KG1 (cell line): ENCODE data around the gene ENDOU.

Experiments used
- DNase-seq: peaks from one replicate; lab custom pipeline; 2025; lab: John Stamatoyannopoulos, UW

Gene ENDOU

GRCh38 chr12:47721431-47721973 is 3.8 kb downstream of the ENDOU start:
- no peak for DNase-seq

GRCh38 chr12:47718531-47718930 is 6.8 kb downstream of the ENDOU start:
- DNase-seq: no peak

DNA sequence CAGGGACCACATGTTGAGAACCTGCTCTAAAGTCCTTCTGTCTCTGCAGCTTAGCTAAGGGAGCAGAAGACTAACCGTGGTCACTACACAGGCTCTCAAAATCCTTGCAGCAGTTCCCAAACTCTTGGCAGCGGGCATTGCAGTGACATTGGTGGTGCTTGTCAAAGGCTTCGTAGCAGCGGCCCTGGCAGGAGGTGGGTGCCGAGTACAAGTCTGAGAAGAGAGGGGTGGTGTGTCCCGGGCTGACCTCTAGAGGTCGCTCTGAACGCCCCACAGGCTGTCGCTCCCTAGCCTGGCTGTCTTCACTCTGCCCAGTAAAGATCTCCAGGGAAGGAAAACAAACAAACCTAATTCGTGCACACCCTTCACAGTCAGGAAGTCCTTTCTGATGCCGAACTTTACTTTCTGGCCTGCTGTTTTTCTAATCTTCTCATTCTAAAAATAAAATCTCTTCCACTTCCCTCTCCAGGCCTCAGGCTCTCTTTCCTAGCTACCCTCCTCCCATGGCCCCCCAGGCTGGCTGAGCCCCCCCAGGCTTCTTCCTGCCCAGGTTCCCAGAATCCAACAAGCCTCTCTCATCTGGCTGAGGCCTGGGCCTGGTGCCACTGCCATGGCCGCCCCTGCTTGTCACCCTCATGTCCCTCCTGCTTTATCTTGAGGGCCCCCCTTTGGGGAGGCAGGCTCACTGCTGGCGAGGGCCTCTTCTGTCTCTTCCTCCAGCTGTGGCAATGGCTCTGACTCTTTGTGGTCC is 7.7 kb downstream of the ENDOU start:
- peak; percentile 44 for DNase-seq

GRCh38 chr12:47717046-47717442 is 8.2 kb downstream of the ENDOU start:
- no peak for DNase-seq

DNA sequence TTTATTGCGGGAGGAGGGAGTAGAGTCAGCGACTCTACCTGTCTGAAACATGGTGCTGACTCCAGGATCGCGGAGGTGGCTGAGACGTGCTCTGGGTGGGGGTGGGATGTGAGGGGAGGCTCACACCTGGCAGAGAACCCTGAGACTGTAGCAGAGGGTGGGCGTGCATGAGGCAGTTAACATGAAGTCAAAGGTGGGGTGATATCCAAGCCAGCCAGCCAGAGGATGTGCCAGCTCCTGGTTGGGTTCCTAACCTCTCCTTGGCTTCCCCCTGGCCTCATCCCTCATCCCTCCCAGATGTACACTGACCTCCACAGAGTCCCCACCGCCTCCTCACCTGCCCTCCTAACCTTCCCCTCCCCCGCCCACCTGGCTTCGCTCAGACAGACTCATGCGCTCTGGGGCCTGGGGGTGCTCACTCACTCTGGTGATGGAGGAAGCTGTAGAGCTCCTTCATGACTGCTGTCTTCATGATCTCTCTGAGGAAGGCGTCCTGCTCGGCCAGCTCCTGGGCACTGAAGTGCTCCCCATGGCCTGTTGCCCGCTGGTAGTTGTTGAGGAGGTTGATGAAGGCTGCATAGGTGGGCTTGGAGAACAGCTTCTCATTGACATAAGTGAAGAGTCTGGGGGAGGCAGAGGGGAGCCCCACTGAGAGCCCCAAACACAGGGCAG is 9.3 kb downstream of the ENDOU start:
- no peak for DNase-seq

DNA sequence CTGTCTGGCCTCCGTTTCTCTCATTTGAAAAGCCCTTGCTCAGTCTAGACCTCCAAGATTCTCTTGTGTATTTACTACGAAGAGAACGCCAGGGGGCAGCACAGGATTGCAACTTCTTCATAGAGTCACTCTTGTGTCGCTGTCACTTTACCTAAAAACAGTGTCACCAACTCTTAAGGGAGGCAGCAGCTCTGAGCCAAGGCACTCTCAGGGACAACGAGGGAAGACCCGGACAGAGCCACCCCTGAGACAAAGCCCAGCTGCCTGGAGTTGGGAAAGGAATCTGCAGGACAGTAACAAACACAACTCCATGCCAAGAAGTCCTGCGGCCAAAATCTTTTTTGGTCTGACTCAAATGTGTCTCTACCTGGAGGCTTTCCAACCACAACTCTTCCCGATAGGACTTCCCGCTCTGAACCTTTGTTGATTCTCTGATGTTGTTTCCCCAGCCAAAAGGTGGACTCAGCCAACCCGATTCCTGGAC is 9.9 kb downstream of the ENDOU start:
- DNase-seq: peak; percentile 79

GRCh38 chr12:47714826-47715386 is 10.4 kb downstream of the ENDOU start:
- no peak for DNase-seq

DNA sequence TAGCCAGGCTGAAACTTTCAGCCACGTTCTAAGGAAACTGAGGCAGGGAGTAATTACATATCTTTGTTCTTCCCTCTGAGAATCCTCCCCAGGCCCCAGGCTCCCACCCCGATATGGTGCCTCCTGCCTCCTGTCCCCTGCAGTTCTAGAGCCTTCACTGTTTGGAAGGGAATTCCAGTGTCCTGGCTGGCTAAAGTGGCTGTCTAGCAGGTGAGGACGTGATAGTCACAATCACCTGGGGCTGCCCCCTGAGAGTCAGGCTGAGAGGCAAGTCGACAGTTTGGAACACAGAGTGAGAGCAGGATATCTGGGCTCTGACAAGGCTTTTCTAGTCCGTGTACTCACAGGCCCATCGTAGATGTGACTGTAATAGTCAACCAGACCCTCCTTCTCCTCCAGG is 13.1 kb downstream of the ENDOU start:
- DNase-seq: no peak

- no peak for DNase-seq
Measured at GRCh38 chr12:47711448-47711847, 13.8 kb downstream of the ENDOU start.

GRCh38 chr12:47710278-47710677 is 15.0 kb downstream of the ENDOU start:
- no peak for DNase-seq

- DNase-seq: no peak
Measured at GRCh38 chr12:47709671-47710070, 15.6 kb downstream of the ENDOU start.

DNA sequence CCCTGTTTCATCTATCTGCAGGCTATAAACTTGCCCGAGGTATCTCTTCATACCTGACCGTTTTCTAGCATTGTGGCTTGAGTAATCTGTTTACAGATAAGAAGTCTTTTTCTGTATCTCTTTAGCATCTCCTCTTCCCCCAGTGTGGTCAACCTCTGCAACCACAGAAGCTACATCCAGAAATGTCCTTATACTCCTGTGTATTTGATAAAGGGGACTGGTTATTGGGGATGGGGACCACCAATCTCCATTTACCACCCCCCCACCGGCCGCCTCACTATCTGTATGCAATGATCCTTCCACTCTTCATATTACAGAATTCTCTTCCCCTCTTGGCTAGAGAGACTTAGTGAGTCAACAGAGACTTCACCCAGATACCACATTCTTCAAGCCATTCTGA is 16.1 kb downstream of the ENDOU start:
- DNase-seq: no peak

DNA sequence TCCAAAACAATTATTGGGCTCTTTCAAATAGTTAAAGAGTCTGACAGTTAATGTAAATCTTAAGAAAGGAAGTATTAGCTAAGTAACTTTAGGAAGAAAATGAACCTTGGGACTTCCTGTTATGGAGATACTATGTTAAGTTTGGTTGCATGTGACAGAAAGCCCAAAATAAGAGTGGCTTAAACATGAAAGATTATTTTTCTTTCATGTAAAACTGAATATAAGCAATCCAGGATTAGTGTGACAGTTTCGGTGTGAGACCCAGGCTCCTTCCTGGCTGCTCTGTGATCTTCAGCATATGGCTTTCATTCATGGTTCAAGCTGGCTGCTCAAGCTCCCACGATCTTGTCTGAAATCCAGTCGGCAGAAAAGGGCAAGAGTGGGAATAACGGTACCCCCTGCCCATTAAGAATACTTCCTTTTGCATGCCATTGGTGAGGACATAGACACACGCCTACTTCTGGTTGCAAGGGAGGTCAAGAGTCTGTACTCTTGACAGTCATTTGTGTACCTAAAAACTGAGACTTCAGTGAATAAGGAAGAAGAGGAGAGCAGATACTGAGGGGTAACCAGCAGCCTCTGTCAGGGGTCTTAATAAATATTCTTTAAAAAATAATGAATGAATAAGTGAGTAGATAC is 17.3 kb downstream of the ENDOU start:
- DNase-seq: peak; percentile 10

DNA sequence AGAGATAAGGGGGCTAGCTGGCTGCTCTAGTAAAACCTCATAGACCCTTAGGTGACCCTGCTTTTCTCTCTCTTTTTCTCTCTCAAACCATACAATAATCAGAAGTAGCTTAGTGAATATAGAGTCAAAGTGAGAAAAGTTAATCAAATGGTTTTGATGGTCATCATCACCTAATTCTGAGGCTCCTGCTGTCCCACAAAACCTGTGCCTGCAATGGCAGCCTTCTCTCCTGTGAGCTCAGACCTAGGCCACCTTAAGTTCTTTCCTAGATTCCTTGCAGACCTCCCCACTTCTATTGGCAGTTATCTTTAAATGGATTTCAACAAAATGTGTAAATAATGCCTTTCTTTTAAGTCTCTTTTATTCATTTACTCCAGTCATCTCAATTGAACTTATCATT is 17.9 kb downstream of the ENDOU start:
- no peak for DNase-seq

GRCh38 chr12:47705566-47706425 is 19.5 kb downstream of the ENDOU start, which contains the start of gene RPAP3:
Gene RPAP3 (minus strand): TSS chr12:47706030. CDS start chr12:47702840, 3,190 bp downstream.
- DNase-seq: peak; percentile 90

DNA sequence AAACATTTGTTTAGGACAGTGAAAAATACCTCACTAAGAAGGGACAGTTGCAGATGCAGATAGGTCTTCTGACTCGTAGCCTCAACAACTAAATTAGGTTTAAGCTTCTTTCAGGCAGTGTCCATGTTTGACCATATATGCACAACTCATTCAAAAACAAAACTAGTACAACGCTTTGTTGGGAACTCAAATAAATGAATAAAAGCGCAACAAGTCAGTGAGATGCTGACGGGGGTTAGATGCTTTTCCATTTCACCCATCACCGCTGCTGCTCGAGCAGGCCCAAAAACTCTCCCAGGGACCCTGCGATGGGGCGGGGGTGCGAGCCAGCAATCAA is 20.1 kb downstream of the ENDOU start:
- no peak for DNase-seq

- DNase-seq: no peak
Measured at GRCh38 chr12:47704719-47705118, 20.6 kb downstream of the ENDOU start.

DNA sequence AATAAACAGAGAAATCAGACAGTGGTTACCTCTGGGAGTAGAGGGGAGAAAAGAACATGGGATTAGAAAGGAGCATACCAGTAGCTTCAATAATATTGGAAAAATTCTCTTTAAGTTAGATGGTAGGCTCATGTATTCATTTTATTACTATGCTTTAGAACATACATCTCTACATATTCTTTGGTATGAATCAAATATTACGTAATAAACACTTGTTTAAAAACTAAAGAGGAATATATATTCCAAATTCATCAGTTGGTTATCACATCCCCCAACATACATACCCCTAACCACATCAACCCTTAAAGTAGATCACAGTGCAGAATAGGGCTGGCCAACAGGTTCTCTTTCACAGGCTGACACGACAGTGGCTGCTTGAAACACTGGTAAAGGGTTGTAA is 25.0 kb downstream of the ENDOU start:
- DNase-seq: no peak

DNA sequence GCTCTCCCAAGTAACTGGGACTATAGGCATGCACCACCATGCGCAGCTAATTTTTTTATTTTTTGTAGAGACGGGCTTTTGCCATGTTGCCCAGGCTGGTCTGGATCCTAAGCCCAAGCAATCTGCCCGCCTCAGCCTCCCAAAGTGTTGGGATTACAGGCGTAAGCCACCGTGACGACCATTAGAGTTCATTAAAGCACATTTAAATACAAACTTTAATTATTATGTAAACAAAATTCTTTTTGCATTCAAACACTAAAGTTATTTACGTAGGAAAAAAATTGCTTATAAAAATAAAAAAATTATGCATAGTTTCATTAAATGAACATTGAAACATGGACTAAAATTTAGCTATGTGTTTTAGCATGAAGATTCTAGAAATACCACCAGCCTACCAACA is 26.7 kb downstream of the ENDOU start:
- no peak for DNase-seq

- peak; percentile 10 for DNase-seq
Measured at GRCh38 chr12:47698055-47698454, 27.2 kb downstream of the ENDOU start.

GRCh38 chr12:47689215-47689614 is 36.1 kb downstream of the ENDOU start:
- DNase-seq: no peak

GRCh38 chr12:47687636-47688035 is 37.7 kb downstream of the ENDOU start:
- no peak for DNase-seq
